ES-I3 (cell line): Measurements from ENCODE around the gene SRCAP.
A peak's percentile ranks its signal among the peaks of the same experiment; 100 is the strongest.

Source experiments
- H3K36me3 ChIP-seq: 2 replicates; pipeline ENCODE4 v1.6.1; 2013; ENCODE audit warnings: mild to moderate bottlenecking, low read length, control low read depth, moderate library complexity; ENCODE audit not compliant: insufficient read depth
- H3K4me1 ChIP-seq: 2 replicates; pipeline ENCODE4 v1.6.1; 2013; ENCODE audit warnings: mild to moderate bottlenecking, control low read depth, low read length; ENCODE audit not compliant: insufficient read depth
- H3K9ac ChIP-seq: 2 replicates; pipeline ENCODE4 v1.6.1; 2013; ENCODE audit warnings: low read depth, mild to moderate bottlenecking, low read length, moderate library complexity
- H3K9me3 ChIP-seq: 2 replicates; pipeline ENCODE4 v1.6.1; 2013; ENCODE audit warnings: mild to moderate bottlenecking, low read length, moderate library complexity; ENCODE audit not compliant: control insufficient read depth, insufficient read depth

The SRCAP gene

DNA sequence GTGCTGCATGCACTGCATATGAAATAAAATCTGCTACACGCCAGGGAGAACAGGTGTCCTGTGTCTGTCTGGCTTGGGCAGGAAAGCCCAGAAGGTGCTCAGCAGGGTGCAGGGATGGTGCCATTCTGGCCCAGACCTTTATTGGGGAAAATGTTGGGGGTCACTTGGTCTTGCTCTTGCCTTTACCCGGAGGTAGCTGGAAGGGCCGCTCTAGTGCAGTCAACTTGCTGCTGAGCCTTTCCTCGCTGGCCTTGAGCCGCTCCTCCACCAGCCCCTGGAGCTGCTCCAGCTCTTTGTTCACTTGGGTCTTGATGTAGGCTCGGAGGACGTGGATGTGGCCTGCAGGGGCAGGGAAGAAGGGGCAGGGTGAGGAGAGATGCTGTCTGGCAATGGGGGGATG is 58.3 kb downstream of the SRCAP start:
- Histone ChIP-seq H3K36me3 (no peaks in the 10 kb centered on the region), H3K9me3 (no peaks in the 10 kb centered on the region), H3K9ac (no peak overlapping the region), H3K4me1 (no peaks in the 10 kb centered on the region)

DNA sequence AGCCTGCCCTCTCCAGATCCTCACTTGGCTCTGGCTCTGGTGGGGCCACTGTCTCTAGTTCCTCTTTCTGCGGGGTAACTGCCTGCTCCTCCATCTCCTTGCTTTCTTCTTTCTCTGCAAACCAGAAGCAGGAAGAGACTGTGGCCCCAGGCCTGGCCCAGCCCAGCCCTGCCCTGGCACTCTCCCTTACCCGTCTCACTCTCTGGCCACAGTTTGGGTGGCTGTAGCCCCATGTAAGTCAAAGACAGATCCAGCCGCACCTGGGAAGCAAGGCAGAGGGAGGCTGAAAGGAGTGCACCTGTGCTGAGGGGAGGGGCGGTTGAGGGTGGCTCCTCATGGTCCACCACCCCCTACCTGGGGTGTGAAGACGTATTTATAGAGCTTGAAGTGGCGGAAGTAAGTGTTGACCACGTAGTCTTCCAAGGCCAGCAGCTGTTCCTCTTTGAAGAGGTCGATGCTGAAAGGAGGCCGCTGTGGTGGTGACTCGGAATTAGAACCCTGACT is 60.1 kb downstream of the SRCAP start:
- Histone ChIP-seq H3K9ac (no peak overlapping the region), H3K9me3 (no peaks in the 10 kb centered on the region), H3K4me1 (peaks cover 8% of the 10 kb centered on the region; the same call in 1 of the 2 replicates), H3K36me3 (peaks cover 6% of the 10 kb centered on the region; the same call in 1 of the 2 replicates)

DNA sequence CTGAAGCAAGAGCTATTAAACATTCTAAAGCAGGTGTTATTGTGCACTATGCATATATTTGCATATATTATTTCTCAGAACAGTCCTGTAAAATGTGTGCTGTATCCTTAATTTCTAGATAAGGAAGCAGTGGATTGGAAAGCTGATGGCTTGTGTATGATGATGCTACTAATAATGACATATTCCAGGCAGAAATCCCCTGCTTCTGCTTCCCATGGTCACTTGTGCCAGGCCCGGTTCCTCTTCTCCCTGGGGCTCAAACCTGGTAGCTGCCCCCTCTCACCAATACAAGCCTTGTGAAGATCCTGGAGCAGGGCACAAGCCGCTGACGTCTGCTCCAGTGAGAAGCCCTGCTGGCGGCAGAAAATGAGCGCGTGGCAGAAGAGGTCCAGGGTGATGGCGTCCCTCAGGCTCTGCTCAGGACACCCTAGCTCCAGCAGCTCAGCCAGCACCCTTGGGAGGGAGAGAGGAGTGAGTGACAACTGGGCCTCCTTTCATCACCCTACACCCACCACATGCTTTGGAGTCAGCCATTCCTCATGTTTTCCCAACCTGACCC is 61.1 kb downstream of the SRCAP start:
- H3K9me3 ChIP-seq: no peaks in the 10 kb centered on the region
- peaks cover 10% of the 10 kb centered on the region; the same call in 1 of the 2 replicates for H3K36me3 ChIP-seq
- peaks cover 8% of the 10 kb centered on the region; the same call in 1 of the 2 replicates for H3K4me1 ChIP-seq
- H3K9ac ChIP-seq: no peak overlapping the region

DNA sequence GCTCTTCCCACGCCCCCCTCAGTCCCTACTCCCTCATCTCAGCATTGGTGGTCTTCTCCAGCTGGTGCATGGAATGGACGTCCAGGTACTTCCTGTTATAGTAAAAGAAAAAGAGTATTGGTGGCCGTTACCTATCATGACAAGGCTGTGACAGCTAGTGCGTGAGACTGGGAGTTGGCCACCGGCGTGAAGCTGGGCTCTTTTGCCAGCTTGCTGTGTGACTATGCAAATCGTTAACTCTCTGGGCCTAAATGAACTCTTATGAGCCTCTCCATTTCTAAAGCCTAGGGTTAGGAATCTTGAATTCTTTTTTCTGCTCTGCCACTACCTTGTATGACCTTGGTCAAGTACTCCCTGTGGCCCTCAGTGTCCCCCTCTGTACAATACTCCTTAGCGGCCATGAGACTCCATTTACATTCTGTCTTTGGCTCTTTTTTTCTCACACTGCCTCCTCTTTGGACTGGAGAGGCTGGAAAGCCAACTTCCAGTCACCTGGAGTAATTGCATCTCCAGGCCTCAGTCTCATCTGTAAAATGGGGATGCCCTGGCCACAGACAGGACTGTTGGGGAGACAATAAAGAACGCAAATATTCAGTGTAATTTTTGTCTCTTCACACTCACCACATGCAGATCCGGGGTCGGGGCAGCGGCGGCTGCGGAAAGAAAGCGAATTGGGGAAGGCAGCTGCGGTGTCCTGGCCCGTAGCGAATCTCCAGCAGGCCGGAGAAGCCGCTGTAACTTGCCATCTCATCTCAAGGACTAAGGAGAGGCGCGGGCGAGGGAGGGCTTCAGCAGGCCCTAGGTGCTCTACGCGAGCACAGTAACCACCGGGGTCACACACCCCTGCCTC is 61.8 kb downstream of the SRCAP start:
- Histone ChIP-seq H3K36me3 (peaks cover 13% of the 10 kb centered on the region; the same call in 1 of the 2 replicates), H3K9ac (peak overlapping the region; percentile 89; the same call in 1 of the 2 replicates), H3K9me3 (no peaks in the 10 kb centered on the region), H3K4me1 (peaks cover 8% of the 10 kb centered on the region; the same call in 1 of the 2 replicates)

DNA sequence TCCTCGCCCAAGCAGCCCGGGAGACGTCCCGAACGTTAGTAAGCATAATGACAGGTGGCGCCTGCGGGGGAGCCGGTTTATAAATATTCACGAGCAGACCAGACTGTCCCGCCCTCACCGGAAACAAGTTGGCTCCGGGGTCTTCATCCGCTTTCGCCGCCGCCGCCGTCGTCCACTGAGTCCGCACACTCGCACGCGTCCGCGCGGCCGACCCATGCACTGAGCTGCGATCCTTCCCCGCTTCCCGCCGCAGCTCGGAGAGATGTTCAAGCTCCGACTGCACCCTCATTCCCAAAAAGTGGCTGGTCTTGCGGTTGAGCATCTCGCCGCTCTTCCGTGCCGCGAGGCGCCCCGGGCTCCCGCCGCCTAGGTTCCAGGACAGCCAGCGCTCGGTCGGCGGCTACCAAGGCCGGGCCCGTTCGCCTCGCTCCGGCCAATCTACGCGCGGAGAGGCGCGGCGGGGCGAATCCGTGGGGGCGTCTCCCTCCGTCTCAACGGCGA is 62.5 kb downstream of the SRCAP start:
- Histone ChIP-seq H3K9me3 (no peaks in the 10 kb centered on the region), H3K9ac (peak overlapping the region; percentile 89; the same call in 1 of the 2 replicates), H3K4me1 (peaks cover 8% of the 10 kb centered on the region; the same call in 1 of the 2 replicates), H3K36me3 (peaks cover 19% of the 10 kb centered on the region; the same call in 1 of the 2 replicates)

DNA sequence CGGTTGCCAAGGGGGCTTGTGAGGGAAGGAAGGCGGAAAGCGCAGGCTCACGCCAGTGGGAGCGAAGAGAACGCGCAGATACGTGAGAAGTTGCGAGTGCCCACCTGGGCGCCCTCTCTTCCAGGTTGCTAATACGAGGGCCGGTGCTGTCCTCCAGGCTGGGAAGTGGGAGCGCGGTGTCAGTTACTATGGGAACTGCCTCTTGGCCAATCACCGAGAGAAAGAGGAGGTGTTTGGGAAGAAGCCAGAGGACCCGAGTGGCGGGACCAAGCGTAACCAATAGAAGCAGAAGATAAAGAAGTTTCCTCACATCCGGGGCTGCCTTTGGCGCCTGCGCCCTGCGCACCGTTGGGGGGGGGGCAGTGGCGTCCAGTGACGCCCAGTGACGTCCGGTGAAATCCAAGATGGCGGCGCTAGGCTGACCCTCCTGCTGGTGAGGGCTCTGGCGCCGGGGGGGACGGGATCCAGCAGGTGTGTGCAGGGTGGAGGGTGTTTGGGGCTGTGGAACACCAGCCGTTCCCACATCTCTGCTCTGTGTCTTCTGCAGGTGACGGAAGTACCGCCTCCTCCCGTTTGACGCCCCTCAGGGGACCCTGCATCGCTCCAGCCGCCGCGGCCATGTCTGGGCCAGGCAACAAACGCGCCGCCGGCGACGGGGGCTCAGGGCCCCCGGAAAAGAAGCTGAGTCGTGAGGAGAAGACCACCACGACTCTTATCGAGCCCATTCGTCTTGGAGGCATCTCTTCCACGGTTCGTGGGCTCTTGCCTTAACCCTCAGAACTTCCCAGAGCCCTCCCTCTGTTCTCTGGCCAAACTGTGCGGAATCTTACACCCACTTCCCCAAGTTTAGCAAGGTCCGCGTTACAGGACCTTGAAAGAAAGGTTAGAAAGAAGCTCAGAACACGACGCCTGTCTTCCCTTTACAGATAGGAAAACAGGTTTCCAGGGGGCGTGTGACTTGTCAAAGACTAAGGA is 63.2 kb downstream of the SRCAP start, which contains the start of the genes CFAP119 and RNF40:
Gene CFAP119, minus strand, starts transcription at position 135 of the 975 bp plus-strand sequence. CDS start 314 bp downstream, outside the sequence.
Gene RNF40, plus strand, starts transcription at position 395 of the 975 bp plus-strand sequence. Its CDS starts 224 bp downstream, at position 619.
- Histone ChIP-seq H3K9me3 (no peaks in the 10 kb centered on the region), H3K4me1 (peaks cover 8% of the 10 kb centered on the region; the same call in 1 of the 2 replicates), H3K36me3 (peaks cover 23% of the 10 kb centered on the region; the same call in 1 of the 2 replicates), H3K9ac (peak within 1 kb of the TSS; percentile 89)

DNA sequence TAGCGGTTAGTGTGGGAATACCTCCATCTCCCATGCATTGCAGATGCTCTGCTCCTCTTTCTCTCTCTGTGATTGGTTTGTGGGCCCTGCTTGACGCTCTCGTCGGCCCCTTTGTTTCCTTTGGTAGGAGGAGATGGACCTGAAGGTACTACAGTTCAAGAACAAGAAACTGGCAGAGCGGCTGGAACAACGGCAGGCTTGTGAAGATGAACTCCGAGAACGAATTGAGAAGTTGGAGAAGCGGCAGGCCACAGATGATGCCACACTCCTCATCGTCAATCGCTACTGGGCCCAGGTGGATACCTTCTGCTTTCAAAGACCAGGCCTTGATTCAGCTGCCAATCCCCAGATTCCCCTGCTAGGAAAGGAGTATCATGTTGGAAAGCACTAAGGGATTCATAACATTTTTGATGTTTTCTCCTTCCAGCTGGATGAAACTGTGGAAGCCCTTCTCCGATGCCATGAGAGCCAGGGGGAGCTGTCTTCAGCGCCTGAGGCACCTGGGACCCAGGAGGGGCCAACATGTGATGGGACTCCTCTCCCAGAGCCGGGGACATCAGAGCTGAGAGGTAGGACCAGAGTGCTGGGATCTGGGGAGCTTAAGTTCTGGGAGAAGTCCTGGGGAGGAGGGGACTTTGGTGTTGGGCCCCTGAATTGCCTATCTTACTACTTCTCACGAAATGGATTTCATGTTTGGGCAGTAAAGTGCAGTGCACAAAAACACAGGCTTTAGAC is 64.2 kb downstream of the SRCAP start:
- peaks cover 8% of the 10 kb centered on the region; the same call in 1 of the 2 replicates for H3K4me1 ChIP-seq
- H3K36me3 ChIP-seq: peaks cover 30% of the 10 kb centered on the region
- H3K9ac ChIP-seq: peak overlapping the region; percentile 89
- H3K9me3 ChIP-seq: no peaks in the 10 kb centered on the region

DNA sequence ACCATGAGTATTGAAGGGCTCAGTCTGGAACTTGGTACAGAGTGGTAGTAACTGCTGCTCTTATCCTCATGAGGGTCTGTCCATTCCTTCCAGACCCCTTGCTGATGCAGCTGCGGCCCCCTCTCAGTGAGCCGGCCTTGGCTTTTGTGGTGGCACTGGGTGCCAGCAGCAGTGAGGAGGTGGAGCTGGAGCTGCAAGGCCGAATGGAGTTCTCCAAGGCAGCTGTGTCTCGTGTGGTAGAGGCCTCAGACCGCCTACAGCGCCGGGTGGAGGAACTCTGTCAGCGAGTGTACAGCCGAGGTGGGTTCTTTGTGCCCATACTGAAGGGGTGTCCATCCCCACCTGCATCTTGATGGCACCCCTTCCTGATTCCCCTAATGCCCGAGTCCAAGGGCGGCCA is 65.1 kb downstream of the SRCAP start:
- H3K9ac ChIP-seq: no peak overlapping the region
- peaks cover 30% of the 10 kb centered on the region for H3K36me3 ChIP-seq
- H3K9me3 ChIP-seq: no peaks in the 10 kb centered on the region

DNA sequence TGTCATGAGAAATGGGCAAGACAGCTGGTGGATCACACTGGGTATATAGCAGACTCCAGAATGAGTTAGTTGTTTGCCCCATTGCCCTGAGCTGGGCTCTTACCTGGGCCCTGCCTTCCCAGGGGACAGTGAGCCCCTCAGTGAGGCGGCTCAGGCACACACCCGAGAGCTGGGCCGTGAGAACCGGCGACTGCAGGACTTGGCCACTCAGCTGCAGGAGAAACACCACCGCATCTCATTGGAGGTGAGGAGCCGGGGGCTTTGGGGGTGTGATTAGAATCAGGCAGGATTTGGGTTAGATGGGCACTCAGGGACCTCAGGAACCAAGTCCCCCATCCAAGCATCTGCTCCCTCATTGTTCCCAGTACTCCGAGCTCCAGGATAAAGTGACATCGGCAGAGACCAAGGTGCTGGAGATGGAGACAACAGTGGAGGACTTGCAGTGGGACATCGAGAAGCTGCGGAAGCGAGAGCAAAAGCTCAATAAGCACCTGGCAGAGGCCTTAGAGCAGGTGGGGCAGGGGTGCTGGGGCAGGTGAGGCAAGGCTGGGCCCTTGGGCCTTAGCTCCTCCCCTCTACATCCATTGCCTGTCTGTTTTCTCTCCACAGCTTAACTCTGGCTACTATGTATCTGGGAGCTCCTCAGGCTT is 66.0 kb downstream of the SRCAP start:
- H3K9me3 ChIP-seq: no peaks in the 10 kb centered on the region
- peaks cover 8% of the 10 kb centered on the region; the same call in 1 of the 2 replicates for H3K4me1 ChIP-seq
- no peak overlapping the region for H3K9ac ChIP-seq
- peaks cover 37% of the 10 kb centered on the region for H3K36me3 ChIP-seq

More for the DNA sequence above, 65.1 kb downstream of the SRCAP start:
- H3K4me1 ChIP-seq: peaks cover 8% of the 10 kb centered on the region; the same call in 1 of the 2 replicates

DNA sequence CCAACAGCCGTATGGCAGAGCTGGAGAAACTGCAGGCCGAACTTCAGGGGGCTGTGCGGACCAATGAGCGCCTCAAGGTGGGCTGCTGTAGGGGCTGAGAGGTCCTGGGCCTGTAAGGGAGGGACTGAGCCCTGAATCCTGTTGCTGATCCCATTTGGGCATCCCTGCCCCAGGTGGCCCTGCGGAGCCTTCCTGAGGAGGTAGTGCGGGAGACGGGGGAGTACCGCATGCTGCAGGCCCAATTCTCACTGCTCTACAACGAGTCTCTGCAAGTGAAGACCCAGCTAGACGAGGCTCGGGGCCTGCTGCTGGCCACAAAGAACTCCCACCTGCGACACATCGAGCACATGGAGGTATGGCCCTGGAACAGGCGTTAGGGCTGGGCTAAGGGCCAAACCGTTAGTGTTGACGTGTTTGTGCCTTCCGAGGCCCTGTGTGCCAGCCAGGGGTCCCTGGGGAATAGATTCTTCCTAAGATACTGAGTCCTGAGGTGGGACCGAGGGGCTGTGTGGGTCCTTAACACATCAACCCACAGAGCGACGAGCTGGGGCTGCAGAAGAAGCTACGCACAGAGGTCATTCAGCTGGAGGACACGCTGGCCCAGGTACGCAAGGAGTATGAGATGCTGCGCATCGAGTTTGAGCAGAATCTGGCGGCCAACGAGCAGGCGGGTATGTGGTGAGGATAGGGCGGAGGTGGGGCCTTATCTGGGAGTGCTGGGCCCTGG is 67.4 kb downstream of the SRCAP start:
- peaks cover 8% of the 10 kb centered on the region; the same call in 1 of the 2 replicates for H3K4me1 ChIP-seq
- peaks cover 37% of the 10 kb centered on the region for H3K36me3 ChIP-seq
- H3K9ac ChIP-seq: no peak overlapping the region
- H3K9me3 ChIP-seq: no peaks in the 10 kb centered on the region

DNA sequence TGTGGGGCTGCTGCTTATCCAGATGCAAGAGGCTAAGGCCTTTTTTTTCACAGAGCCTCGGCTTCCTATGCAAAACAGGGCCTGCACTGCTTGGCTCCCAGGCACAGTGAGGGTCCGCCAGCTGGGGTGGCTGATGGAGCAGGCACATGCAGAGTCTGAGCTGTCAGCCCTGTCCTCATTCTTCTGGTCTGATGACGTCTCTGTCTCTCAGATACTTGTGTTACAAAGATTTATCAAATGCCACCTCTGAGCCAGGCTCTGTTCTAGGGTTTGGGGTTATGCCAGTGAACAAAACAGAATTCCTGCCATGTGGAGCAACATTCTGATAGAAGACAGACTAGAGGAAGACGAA is 67.9 kb downstream of the SRCAP start:
- Histone ChIP-seq H3K9me3 (no peaks in the 10 kb centered on the region), H3K36me3 (peaks cover 37% of the 10 kb centered on the region)

More for the DNA sequence above, 67.9 kb downstream of the SRCAP start:
- Histone ChIP-seq H3K9ac (no peak overlapping the region), H3K4me1 (peaks cover 8% of the 10 kb centered on the region; the same call in 1 of the 2 replicates)
